Loucy (cell line): ENCODE data around the gene ATP8A2.

ENCODE experiments used
- H2AFZ ChIP-seq: fragments of 200-600 bp; sonication (generic); 2 replicates; pipeline ENCODE4 v1.6.0; 2016; ENCODE audit warnings: antibody characterized with exemption, mild to moderate bottlenecking, low read length, moderate library complexity
- H3F3A ChIP-seq: fragments of 200-600 bp; 2 replicates; pipeline ENCODE4 v1.6.0; 2016; ENCODE audit warnings: antibody characterized with exemption, low read depth, mild to moderate bottlenecking
- H3K27me3 ChIP-seq: fragments of 200-600 bp; sonication (generic); 2 replicates; pipeline ENCODE4 v1.6.1; 2014; ENCODE audit warnings: low read length, mild to moderate bottlenecking; ENCODE audit not compliant: insufficient read depth, poor library complexity, severe bottlenecking
- H3K36me3 ChIP-seq: fragments of 200-600 bp; sonication (generic); 2 replicates; pipeline ENCODE4 v1.6.1; 2016; ENCODE audit warnings: low read length; ENCODE audit not compliant: insufficient read depth
- H3K4me1 ChIP-seq: fragments of 200-600 bp; sonication (generic); 2 replicates; pipeline ENCODE4 v1.5.1; 2014; ENCODE audit warnings: low read length, mild to moderate bottlenecking; ENCODE audit not compliant: insufficient read depth, poor library complexity, severe bottlenecking
- H3K4me2 ChIP-seq: fragments of 200-600 bp; sonication (generic); 2 replicates; pipeline ENCODE4 v1.6.0; 2014; ENCODE audit warnings: antibody characterized with exemption, low read length, low read depth, mild to moderate bottlenecking; ENCODE audit not compliant: poor library complexity, severe bottlenecking
- H3K4me3 ChIP-seq: fragments of 200-600 bp; sonication (generic); 2 replicates; pipeline ENCODE4 v1.5.1; 2014; ENCODE audit warnings: low read length, mild to moderate bottlenecking, mixed read lengths; ENCODE audit not compliant: poor library complexity, severe bottlenecking
- H3K79me2 ChIP-seq: fragments of 200-600 bp; sonication (generic); 2 replicates; pipeline ENCODE4 v1.6.1; 2014; ENCODE audit warnings: low read length; ENCODE audit not compliant: insufficient read depth
- H3K9ac ChIP-seq: fragments of 200-600 bp; sonication (generic); 2 replicates; pipeline ENCODE4 v1.6.0; 2014; ENCODE audit warnings: mild to moderate bottlenecking, low read depth, low read length, moderate library complexity; ENCODE audit not compliant: poor library complexity, severe bottlenecking
- H3K9me2 ChIP-seq: fragments of 200-600 bp; sonication (generic); replicated peaks from 2 replicates; pipeline ENCODE4 v1.6.1; 2016; ENCODE audit warnings: low read depth, low read length, mixed read lengths
- H3K9me3 ChIP-seq: fragments of 200-600 bp; sonication (generic); 2 replicates; pipeline ENCODE4 v1.6.1; 2014; ENCODE audit warnings: mild to moderate bottlenecking, antibody characterized with exemption, low read length, low read depth; ENCODE audit not compliant: insufficient read depth
- H4K20me1 ChIP-seq: fragments of 200-600 bp; sonication (generic); 2 replicates; pipeline ENCODE4 v1.6.0; 2014; ENCODE audit warnings: antibody characterized with exemption, low read length, mild to moderate bottlenecking; ENCODE audit not compliant: insufficient read depth, poor library complexity, severe bottlenecking
- CTCF ChIP-seq: fragments of 200-600 bp; sonication (generic); conservative IDR thresholded peaks from 2 replicates; pipeline ENCODE4 v1.5.1; 2014; ENCODE audit warnings: mild to moderate bottlenecking, antibody characterized with exemption, low read length
- EZH2phosphoT487 ChIP-seq: fragments of 200-600 bp; IDR thresholded peaks from 2 replicates; pipeline ENCODE4 v1.6.1; 2018; ENCODE audit warnings: antibody characterized with exemption, mild to moderate bottlenecking, moderate library complexity, borderline replicate concordance

The ATP8A2 gene

GRCh38 chr13:25678398-25678797 is 306.6 kb downstream of the ATP8A2 start:
- Histone ChIP-seq H3K4me2 (no peak overlapping the region), H3K27me3 (no peaks in the 10 kb centered on the region), H3K9me3 (no peaks in the 10 kb centered on the region)

GRCh38 chr13:25679159-25679558 is 307.4 kb downstream of the ATP8A2 start:
- Histone ChIP-seq H3K9ac (no peak overlapping the region), H3F3A (no peaks in the 10 kb centered on the region), H3K79me2 (no peaks in the 10 kb centered on the region), H3K36me3 (no peaks in the 10 kb centered on the region), H3K4me2 (no peak overlapping the region), H3K4me3 (no peak overlapping the region), H4K20me1 (no peaks in the 10 kb centered on the region), H3K4me1 (no peaks in the 10 kb centered on the region), H3K27me3 (no peaks in the 10 kb centered on the region), H3K9me2 (no peaks in the 10 kb centered on the region), H3K9me3 (no peaks in the 10 kb centered on the region), H2AFZ (no peak overlapping the region)
- TF ChIP-seq CTCF (no peak), EZH2phosphoT487 (no peak)

More at GRCh38 chr13:25678398-25678797, 306.6 kb downstream of the ATP8A2 start:
- Histone ChIP-seq H3K36me3 (no peaks in the 10 kb centered on the region), H3K9me2 (no peaks in the 10 kb centered on the region), H3F3A (no peaks in the 10 kb centered on the region), H3K9ac (no peak overlapping the region), H3K79me2 (no peaks in the 10 kb centered on the region), H2AFZ (no peak overlapping the region), H3K4me3 (no peak overlapping the region), H4K20me1 (no peaks in the 10 kb centered on the region), H3K4me1 (no peaks in the 10 kb centered on the region)
- no peak for TF ChIP-seq EZH2phosphoT487
- peak; percentile 70 for TF ChIP-seq CTCF

- Histone ChIP-seq H3K36me3 (no peaks in the 10 kb centered on the region), H4K20me1 (no peaks in the 10 kb centered on the region), H3K4me2 (no peak overlapping the region), H3K9me2 (no peaks in the 10 kb centered on the region), H3K4me3 (no peak overlapping the region), H3K27me3 (no peaks in the 10 kb centered on the region), H3K9me3 (no peaks in the 10 kb centered on the region), H3K9ac (no peak overlapping the region), H3K4me1 (no peaks in the 10 kb centered on the region), H3F3A (no peaks in the 10 kb centered on the region), H2AFZ (no peak overlapping the region), H3K79me2 (no peaks in the 10 kb centered on the region)
- no peak for TF ChIP-seq EZH2phosphoT487
- TF ChIP-seq CTCF: no peak
These were observed 308.2 kb downstream of the ATP8A2 start for GRCh38 chr13:25679936-25680335.
